HG03520 (cell line): ENCODE measurements around the gene PIK3R1.

ENCODE experiments used
- ATAC-seq: cut with Tn5 transposase; IDR thresholded peaks from one replicate; pipeline ENCODE4 v1.9.1; 2021; ENCODE audit warnings: mild to moderate bottlenecking, moderate library complexity; ENCODE audit not compliant: unreplicated experiment

Gene PIK3R1

DNA sequence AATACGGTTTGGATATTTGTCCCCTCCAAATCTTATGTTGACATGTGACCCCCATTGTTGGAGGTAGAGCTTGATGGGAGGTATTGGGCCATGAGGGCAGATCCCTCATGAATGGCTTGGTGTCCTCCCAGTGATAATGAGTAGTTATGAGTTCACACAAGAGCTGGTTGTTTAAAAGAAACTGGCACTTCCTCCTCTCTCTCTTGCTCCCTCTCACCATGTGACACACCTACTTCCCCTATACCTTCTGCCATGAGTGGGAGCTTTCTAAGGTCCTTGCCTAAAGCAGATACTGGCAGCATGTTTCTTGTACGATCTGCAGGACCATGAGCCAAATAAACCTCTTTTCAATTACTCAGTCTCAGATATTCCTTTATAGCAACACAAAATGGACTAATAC lies 132.0 kb downstream of the PIK3R1 start:
- ATAC-seq = no peak

GRCh38 chr5:68348447-68349222 lies 133.1 kb downstream of the PIK3R1 start:
- ATAC-seq = no peak

GRCh38 chr5:68350176-68350575 lies 134.6 kb downstream of the PIK3R1 start:
- ATAC-seq = no peak
